RWPE2 (cell line): ENCODE measurements around the gene SEMA5B.

Experiments
- ATAC-seq: fragments of 200-7000 bp; cut with Tn5 transposase; 3 replicates; pipeline ENCODE4 v1.9.1; 2021; ENCODE audit warnings: low read depth
- DNase-seq: peaks from one replicate; pipeline ENCODE4 v3.0.0-alpha.2; 2020; ENCODE audit warnings: low spot score
- H3K27ac ChIP-seq: fragments of 450-650 bp; 2 replicates; pipeline ENCODE4 v1.5.1; 2017; ENCODE audit warnings: mild to moderate bottlenecking; ENCODE audit not compliant: poor library complexity, severe bottlenecking
- H3K27me3 ChIP-seq: fragments of 250-450 bp; sonication (Bioruptor Pico); 2 replicates; pipeline ENCODE4 v1.5.1; 2021; ENCODE audit warnings: mild to moderate bottlenecking, moderate library complexity; ENCODE audit not compliant: insufficient read depth, poor library complexity, severe bottlenecking
- H3K36me3 ChIP-seq: fragments of 250-450 bp; sonication (Bioruptor Pico); 2 replicates; pipeline ENCODE4 v1.5.1; 2020; ENCODE audit warnings: low read depth, mild to moderate bottlenecking, moderate library complexity
- H3K4me1 ChIP-seq: fragments of 250-450 bp; sonication (Bioruptor Pico); 2 replicates; pipeline ENCODE4 v1.5.1; 2021; ENCODE audit warnings: mild to moderate bottlenecking, moderate library complexity; ENCODE audit not compliant: insufficient read depth, poor library complexity, severe bottlenecking
- H3K4me3 ChIP-seq: fragments of 250-450 bp; sonication (Bioruptor Pico); 2 replicates; pipeline ENCODE4 v1.5.1; 2021; ENCODE audit warnings: mild to moderate bottlenecking, moderate library complexity; ENCODE audit not compliant: severe bottlenecking
- H3K9me3 ChIP-seq: fragments of 250-450 bp; sonication (Bioruptor Pico); 2 replicates; pipeline ENCODE4 v1.5.1; 2021; ENCODE audit warnings: mild to moderate bottlenecking, moderate library complexity; ENCODE audit not compliant: severe bottlenecking
- TF ChIP-seq, protein P1 (sequence below): fragments of 450-650 bp; IDR thresholded peaks from one replicate; pipeline ENCODE4 v1.5.1; 2017; ENCODE audit warnings: mild to moderate bottlenecking, moderate library complexity; ENCODE audit not compliant: poor library complexity, severe bottlenecking

SEMA5B gene

DNA sequence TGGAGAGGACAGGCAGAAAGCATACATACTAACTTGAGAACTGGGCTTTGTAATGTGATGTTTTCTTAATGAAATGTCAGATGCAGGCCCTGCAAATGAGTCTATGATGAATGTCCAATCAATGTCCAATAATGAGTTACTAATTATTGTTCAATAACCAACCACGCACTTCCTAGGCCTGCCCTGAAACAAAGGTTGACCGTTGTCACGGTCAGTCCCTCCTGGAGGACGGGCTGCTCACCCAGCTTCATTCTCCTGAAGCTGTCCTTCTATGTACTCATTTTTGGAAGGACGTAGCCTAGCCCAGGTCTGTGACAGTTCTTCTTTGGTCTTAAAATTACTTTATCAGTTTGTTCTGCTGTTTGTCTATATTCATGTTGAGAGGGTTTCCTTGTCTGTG is 30.9 kb upstream of the SEMA5B start:
- DNase-seq = no peak
- no peak overlapping the region for H3K27ac ChIP-seq
- H3K4me1 ChIP-seq = peaks cover 4% of the 10 kb centered on the region
- no peaks in the 10 kb centered on the region for H3K36me3 ChIP-seq
- H3K9me3 ChIP-seq = no peaks in the 10 kb centered on the region
- H3K27me3 ChIP-seq = no peaks in the 10 kb centered on the region
- TF ChIP-seq, protein P1, sequence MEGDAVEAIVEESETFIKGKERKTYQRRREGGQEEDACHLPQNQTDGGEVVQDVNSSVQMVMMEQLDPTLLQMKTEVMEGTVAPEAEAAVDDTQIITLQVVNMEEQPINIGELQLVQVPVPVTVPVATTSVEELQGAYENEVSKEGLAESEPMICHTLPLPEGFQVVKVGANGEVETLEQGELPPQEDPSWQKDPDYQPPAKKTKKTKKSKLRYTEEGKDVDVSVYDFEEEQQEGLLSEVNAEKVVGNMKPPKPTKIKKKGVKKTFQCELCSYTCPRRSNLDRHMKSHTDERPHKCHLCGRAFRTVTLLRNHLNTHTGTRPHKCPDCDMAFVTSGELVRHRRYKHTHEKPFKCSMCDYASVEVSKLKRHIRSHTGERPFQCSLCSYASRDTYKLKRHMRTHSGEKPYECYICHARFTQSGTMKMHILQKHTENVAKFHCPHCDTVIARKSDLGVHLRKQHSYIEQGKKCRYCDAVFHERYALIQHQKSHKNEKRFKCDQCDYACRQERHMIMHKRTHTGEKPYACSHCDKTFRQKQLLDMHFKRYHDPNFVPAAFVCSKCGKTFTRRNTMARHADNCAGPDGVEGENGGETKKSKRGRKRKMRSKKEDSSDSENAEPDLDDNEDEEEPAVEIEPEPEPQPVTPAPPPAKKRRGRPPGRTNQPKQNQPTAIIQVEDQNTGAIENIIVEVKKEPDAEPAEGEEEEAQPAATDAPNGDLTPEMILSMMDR = no peak
- ATAC-seq = no peak
- no peak overlapping the region for H3K4me3 ChIP-seq

DNA sequence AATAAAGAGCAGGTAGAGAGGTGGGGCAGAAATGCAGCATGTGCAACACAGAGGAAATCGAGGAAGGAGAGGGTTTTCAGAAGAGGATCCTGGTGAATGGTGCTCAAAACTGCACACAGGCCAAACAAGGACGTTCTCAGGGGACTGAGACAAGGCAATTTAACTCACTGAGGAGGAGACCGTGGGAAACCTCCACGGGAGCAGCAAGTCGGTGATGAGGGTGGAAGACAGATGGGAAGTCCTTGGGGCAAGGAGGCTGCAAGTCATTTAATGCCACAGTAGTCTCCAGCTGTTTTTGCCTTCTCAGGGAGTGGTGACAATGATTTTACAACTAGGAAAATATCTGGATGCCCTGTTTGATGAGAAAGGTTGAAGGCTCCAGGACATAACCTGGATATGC is 27.8 kb upstream of the SEMA5B start:
- Histone ChIP-seq H3K36me3 (no peaks in the 10 kb centered on the region), H3K4me3 (no peak overlapping the region), H3K9me3 (no peaks in the 10 kb centered on the region), H3K27ac (no peak overlapping the region), H3K4me1 (peaks cover 4% of the 10 kb centered on the region), H3K27me3 (no peaks in the 10 kb centered on the region)
- no peak for ATAC-seq
- DNase-seq = no peak
- TF ChIP-seq, protein P1 = no peak

DNA sequence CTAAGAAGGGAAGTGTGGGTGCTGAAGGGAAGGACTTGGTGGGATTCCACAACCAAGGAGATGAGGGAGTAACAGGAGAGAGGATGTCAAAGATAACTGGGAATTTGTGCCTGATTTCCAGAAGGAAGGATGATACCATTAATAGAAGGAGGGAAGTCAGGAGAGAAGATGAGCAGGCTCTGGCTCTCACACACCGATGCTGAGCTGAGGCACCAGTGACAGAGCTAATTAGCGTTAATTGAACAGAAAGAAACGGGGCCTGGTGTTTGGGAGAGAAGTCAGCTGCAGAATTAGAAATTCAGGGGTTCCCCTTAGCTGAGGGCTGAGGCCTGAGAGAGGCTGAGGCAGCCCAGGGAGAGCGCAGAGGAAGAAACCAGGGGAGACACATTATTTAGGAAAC is 27.4 kb upstream of the SEMA5B start:
- Histone ChIP-seq H3K4me3 (no peak overlapping the region), H3K36me3 (no peaks in the 10 kb centered on the region), H3K27ac (no peak overlapping the region), H3K9me3 (no peaks in the 10 kb centered on the region), H3K27me3 (no peaks in the 10 kb centered on the region), H3K4me1 (peaks cover 4% of the 10 kb centered on the region)
- TF ChIP-seq, protein P1 = no peak
- ATAC-seq (no peak), DNase-seq (no peak)

DNA sequence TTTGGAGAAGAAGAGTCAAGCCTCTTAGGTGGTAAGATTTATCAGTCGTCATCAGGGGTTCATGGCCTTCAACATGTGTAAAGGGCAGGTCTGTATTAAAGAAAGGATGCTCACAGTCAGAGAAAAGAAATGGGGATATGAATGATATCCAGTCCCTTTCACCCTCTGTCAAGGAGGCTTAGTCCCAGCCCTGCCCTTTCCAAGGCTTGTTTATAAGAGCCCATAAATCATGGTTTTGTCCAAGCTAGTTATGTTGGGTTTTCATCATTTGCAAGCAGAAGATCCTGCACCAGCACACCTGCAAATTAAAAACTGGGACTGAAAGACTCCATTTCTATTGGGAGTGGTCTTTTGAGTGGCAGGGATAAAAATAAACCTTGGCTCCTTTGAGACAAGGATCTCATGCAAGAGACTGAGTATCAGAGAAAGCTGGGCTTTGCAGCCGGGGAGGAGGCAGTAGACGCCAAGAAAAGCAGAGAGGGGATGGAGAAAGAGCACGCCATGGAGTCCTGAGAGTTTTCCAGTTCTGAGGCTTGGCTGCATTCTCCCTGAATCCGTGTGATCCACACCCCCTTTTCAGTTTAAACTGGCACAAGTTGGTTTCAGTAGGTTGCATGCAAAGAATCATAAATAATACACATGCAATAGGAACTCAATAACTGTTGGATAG is 26.7 kb upstream of the SEMA5B start:
- TF ChIP-seq, protein P1 = no peak
- DNase-seq = no peak
- H3K9me3 ChIP-seq = no peaks in the 10 kb centered on the region

DNA sequence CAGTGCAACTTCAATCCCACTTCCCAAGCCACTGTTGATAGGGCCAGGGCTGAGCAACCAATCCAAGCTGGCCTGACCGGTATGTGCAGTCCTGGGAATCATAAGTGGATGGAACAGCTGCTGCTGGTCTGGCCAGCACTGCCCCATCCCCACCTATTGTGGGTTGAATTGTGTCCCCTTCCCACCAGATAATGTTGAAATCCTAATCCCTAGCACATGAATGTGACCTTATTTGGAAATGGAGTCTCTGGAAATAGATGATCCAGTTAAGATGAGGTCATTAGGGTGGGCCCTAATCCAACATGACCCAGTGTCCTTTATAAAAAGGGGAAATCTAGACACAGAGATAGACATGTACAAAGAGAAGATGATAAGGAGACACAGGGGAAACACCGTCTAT is 25.5 kb upstream of the SEMA5B start:
- Histone ChIP-seq H3K9me3 (no peaks in the 10 kb centered on the region), H3K4me3 (no peak overlapping the region), H3K27ac (no peak overlapping the region), H3K4me1 (peaks cover 4% of the 10 kb centered on the region), H3K27me3 (no peaks in the 10 kb centered on the region), H3K36me3 (no peaks in the 10 kb centered on the region)
- ATAC-seq (no peak), DNase-seq (no peak)
- TF ChIP-seq, protein P1 = no peak

More for the DNA sequence above, 26.7 kb upstream of the SEMA5B start:
- no peak for ATAC-seq
- Histone ChIP-seq H3K4me3 (no peak overlapping the region), H3K36me3 (no peaks in the 10 kb centered on the region), H3K4me1 (peaks cover 4% of the 10 kb centered on the region), H3K27me3 (no peaks in the 10 kb centered on the region), H3K27ac (no peak overlapping the region)
